GM12865 (cell line): Measurements from ENCODE around the gene SPEM1.
"Not testable (repeated sequence)": the region's sequence is repeated elsewhere in the genome, so short reads cannot be mapped to it uniquely, and the experiment has no call there.

Source experiments
- DNase-seq: peaks from one replicate; pipeline ENCODE4 v3.0.0; 2010; ENCODE audit warnings: low read depth
- H3K4me3 ChIP-seq: 2 replicates; pipeline ENCODE4 v1.5.1; 2011; ENCODE audit warnings: mild to moderate bottlenecking, low read depth, low read length, control low read depth
- CTCF ChIP-seq: IDR thresholded peaks from 2 replicates; pipeline ENCODE4 v1.5.1; 2011; ENCODE audit warnings: low read length, control low read depth, low read depth, inconsistent platforms; ENCODE audit not compliant: insufficient read depth; ENCODE audit errors: missing control alignments

SPEM1 gene

GRCh38 chr17:7468804-7469389, 48.8 kb downstream of the SPEM1 start:
- no peak for DNase-seq
- H3K4me3 ChIP-seq, result no peak overlapping the region
- no peak for TF ChIP-seq CTCF

- H3K4me3 ChIP-seq, DNase-seq: not testable (repeated sequence)
Observed at GRCh38 chr17:7469843-7470242, 49.7 kb downstream of the SPEM1 start.

DNA sequence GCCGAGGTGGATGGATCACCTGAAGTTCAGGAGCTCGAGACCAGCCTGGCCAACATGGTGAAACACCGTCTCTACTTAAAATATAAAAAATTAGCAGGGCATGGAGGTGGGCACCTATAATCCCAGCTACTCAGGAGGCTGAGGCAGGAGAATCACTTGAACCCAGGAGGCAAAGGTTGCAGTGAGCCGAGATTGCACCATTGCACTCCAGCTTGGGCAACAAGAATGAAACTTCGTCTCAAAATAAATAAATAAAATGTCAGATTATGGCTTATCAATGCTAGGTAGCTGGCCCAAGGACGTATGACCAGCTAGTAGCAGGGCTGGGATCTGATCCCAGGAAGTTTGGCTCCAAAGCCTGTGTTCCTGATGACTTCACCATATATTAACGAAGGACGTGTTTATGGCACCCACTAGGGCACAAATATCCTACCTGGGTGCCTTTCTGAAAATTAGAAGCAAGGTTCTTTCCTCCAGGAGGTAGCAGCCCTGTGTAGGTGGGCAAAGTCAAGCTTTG, 50.4 kb downstream of the SPEM1 start:
- not testable (repeated sequence) for DNase-seq, H3K4me3 ChIP-seq
